Stimulated activated CD8-positive, alpha-beta memory T cell treated with anti-CD3 and anti-CD28 coated beads, Interleukin-12 subunit alpha, Interleukin-12 subunit beta, amount 100 ng/mL, for 4 hours (primary cell): ENCODE results near the gene CREBBP.
"Not testable (repeated sequence)": the region's sequence is repeated elsewhere in the genome, so short reads cannot be mapped to it uniquely, and the experiment has no call there.

Experiments
- DNase-seq: peaks from one replicate; pipeline ENCODE4 v3.0.0-alpha.2; 2020; ENCODE audit warnings: low read depth

The CREBBP gene

GRCh38 chr16:3880623-3881498, at the start of gene CREBBP:
Gene CREBBP (minus strand): TSS chr16:3880713. CDS start chr16:3879916, 797 bp downstream.
- peak; percentile 80 for DNase-seq

- DNase-seq = not testable (repeated sequence)
Measured at GRCh38 chr16:3927147-3927546, 46.6 kb upstream of the CREBBP start.

GRCh38 chr16:3924763-3925162, 44.2 kb upstream of the CREBBP start:
- DNase-seq = no peak

- no peak for DNase-seq
Measured at GRCh38 chr16:3922241-3922640, 41.7 kb upstream of the CREBBP start.

GRCh38 chr16:3920206-3920605, 39.7 kb upstream of the CREBBP start:
- DNase-seq = no peak

GRCh38 chr16:3919413-3919812, 38.9 kb upstream of the CREBBP start:
- DNase-seq = no peak

GRCh38 chr16:3915426-3916260, 35.1 kb upstream of the CREBBP start:
- no peak for DNase-seq

GRCh38 chr16:3912897-3913296, 32.4 kb upstream of the CREBBP start:
- DNase-seq = no peak

GRCh38 chr16:3912373-3912772, 31.9 kb upstream of the CREBBP start:
- DNase-seq = no peak

- DNase-seq = not testable (repeated sequence)
Measured at GRCh38 chr16:3911741-3912140, 31.2 kb upstream of the CREBBP start.

- DNase-seq = no peak
Measured at GRCh38 chr16:3909791-3910583, 29.5 kb upstream of the CREBBP start.

- no peak for DNase-seq
Measured at GRCh38 chr16:3908951-3909437, 28.5 kb upstream of the CREBBP start.

- no peak for DNase-seq
Measured at GRCh38 chr16:3907586-3907985, 27.1 kb upstream of the CREBBP start.

GRCh38 chr16:3906363-3906762, 25.9 kb upstream of the CREBBP start:
- DNase-seq = no peak

- no peak for DNase-seq
Measured at GRCh38 chr16:3904875-3905274, 24.4 kb upstream of the CREBBP start.

- DNase-seq = no peak
Measured at GRCh38 chr16:3890091-3890490, 9.6 kb upstream of the CREBBP start.

GRCh38 chr16:3889059-3889458, 8.5 kb upstream of the CREBBP start:
- no peak for DNase-seq

- not testable (repeated sequence) for DNase-seq
Measured at GRCh38 chr16:3885999-3886398, 5.5 kb upstream of the CREBBP start.

GRCh38 chr16:3884398-3884797, 3.9 kb upstream of the CREBBP start:
- no peak for DNase-seq

- DNase-seq = no peak
Measured at GRCh38 chr16:3882531-3882930, 2.0 kb upstream of the CREBBP start.

- no peak for DNase-seq
Measured at GRCh38 chr16:3881499-3881990, 1.0 kb upstream of the CREBBP start.
